GM19438 (cell line): ENCODE results near the gene DDAH1.

Experiments
- ATAC-seq: cut with Tn5 transposase; IDR thresholded peaks from one replicate; pipeline ENCODE4 v1.9.1; 2021; ENCODE audit warnings: low read depth; ENCODE audit not compliant: unreplicated experiment

DDAH1 gene

GRCh38 chr1:85447006-85447943 lies 17.7 kb downstream of the DDAH1 start:
- ATAC-seq: no peak

GRCh38 chr1:85445906-85446305 lies 19.1 kb downstream of the DDAH1 start:
- no peak for ATAC-seq

DNA sequence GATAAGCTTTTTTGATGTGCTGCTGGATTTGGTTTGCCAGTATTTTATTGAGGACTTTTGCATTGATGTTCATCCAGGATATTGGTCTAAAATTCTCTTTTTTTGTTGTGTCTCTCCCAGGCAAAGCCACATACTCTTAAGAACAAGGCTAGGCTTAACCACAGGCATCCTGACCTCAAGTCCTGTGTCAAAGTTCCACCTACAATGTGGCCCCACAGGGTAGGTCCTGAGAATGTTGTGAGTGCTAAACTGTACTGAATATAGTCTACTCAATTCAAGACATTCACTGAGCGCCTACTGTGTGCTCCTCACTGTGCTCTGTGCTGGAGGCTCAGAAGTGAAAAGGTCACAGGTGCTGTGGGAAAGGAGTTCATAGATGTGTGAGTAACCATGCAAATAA lies 20.6 kb downstream of the DDAH1 start:
- no peak for ATAC-seq

GRCh38 chr1:85440612-85441011 lies 24.3 kb downstream of the DDAH1 start:
- ATAC-seq: no peak

DNA sequence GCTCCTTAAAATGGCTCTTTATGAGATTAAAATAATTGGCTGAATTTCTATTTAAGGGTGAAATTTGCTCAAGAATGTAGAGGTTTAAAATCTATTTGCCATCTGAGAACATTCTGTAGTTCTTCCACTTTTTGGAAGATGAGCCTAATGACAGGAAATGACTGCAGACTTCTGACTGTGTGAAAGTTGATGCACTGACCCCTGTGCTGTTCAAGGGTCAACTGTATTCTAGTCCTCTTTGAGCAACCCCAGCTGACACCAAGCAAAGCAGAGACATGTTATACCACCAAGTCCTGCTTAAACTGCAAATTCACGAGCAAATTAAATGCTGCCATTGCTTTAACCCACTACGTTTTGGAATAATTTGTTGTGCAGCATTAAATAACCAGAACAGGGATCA lies 26.6 kb downstream of the DDAH1 start:
- ATAC-seq: no peak

GRCh38 chr1:85437139-85437538 lies 27.8 kb downstream of the DDAH1 start:
- no peak for ATAC-seq

DNA sequence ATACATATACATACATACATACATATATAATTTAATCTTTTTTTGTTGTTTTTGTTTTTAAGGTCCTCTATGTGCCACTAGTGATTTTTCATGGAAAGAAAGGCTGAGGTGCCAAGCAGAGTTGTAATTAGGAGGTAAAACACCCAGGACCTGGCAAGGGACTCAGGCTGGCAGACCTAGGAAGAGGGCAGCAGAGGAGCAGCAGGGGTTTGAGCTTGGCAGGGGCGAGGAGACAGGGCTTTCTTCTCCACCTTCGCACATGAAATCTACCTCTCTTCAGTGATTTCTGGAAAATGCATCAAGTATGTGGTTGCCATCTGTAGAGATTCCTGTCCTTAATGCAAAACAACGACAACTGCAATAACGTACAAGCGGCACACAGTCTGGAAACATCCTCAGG lies 31.9 kb downstream of the DDAH1 start:
- no peak for ATAC-seq

DNA sequence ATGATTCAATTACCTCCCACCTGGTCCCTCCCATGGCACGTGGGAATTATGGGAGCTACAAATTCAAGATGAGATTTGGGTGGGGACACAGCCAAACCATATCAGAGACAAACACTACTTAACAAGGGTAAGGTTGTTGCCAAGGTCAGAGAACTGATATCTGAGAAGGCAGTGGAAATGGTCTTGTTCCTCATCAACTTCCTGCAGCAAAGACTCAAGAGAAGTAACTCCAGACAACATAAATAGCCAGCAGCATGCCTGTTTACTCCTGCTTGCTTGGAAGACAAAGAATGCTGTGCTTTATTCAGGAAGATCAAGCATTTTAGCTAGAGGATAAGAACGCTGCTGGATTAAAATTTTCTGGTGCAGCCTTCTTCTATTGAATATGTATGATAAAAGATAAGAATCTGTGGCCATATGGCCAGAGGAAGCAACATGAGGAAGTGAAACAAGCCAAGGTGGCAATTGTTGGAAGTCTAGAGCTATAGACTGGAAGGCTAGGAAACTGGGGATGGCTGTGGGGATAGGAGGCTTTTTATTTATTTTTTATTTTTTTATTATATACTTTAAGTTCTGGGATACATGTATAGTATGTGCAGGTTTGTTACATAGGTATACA lies 36.4 kb downstream of the DDAH1 start:
- ATAC-seq: no peak

DNA sequence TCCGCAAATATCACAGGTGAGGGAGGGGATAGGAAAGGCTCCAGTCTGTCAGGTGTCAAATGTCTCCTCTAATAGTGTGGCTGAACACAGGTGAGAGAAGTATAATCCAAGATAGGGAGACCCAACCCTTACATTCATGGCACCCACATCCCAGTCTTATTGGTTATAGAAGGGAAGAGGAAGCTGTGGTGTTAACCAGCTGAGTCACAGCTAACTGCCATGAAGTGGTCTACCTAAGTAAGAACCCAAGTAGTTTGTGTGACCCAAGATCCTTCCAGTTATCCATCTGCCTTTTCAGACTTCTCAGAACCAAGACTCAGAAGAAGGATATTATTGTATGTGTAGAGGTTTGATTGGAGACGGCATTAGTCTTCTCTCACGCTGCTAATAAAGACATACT lies 37.1 kb downstream of the DDAH1 start:
- ATAC-seq: no peak

GRCh38 chr1:85427331-85427730 lies 37.6 kb downstream of the DDAH1 start:
- no peak for ATAC-seq

DNA sequence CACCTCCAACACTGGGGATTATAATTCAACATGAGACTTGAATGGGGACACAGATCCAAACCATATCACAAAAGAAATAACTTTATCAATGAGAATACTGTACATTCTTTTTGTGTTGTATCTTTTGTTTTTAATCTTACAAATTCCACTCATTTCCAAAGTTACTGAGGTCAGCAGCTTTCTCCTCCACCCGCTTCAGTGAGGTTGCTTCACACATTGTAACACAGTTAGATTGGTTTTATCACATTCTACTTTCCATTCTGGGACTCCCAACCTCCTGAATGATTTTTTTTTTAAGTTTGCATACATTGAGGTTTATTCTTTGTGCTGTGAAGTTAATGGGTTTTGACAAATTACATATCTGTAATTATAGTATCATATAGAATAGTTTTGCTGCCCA lies 43.8 kb downstream of the DDAH1 start:
- no peak for ATAC-seq

DNA sequence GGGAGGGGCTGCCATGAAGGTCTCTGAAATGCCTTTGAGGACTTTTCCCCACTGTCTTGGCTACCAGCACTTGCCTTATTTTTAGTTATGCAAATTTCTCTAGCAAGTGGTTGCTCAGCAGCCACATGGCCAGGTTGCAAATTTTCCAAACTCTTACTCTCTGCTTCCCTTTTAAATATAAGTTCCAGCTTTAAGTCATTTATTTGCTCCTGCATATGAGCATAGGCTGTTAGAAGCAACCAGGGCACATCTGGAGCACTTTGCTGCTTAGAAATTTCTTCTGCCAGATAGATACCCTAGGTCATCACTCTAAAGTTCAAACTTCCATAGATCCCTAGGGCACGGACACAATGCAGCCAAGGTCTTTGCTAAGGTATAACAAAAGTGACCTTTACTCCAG lies 44.8 kb downstream of the DDAH1 start:
- no peak for ATAC-seq

- ATAC-seq: no peak
Observed at GRCh38 chr1:85417876-85418275, 47.1 kb downstream of the DDAH1 start.

DNA sequence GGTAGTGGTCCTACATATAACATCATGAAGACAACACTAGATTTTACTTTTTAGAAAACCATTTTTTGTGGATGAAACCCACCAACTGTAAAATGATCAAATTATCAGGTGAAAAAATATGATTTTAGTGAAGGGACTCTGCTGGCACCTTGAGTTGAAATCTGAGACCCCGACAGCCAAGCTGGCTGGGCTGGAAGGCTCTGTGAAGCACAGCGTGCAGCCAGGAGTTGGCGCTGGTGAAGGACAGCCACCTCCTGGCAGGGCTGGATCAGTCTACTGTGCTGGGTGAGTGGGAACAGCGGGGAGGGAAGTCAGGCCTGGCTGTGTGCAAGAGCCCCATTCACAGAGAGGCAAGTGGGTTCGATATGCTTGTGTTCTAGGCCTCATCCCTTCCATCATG lies 47.9 kb downstream of the DDAH1 start:
- no peak for ATAC-seq

- no peak for ATAC-seq
Observed at GRCh38 chr1:85413169-85413568, 51.8 kb downstream of the DDAH1 start.

GRCh38 chr1:85411567-85412305 lies 53.2 kb downstream of the DDAH1 start:
- no peak for ATAC-seq

DNA sequence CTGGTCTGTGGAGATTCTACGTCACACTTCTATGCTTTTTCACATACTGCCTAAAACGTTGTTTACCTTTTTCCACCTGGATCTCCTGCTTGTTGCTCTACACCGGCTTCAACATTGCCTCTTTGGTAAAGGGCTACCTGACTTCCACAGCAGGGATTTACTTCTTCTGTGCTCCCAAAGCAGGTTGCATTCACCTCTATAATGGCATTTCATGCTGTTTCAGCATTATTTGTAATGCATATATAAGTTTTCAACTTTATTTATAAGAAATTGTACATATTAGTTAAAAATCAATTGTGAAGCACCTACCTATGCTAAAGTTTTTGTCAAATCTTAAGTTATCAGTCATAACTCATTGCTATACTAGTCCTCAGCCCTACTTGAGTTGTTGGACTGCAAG lies 55.4 kb downstream of the DDAH1 start:
- no peak for ATAC-seq

DNA sequence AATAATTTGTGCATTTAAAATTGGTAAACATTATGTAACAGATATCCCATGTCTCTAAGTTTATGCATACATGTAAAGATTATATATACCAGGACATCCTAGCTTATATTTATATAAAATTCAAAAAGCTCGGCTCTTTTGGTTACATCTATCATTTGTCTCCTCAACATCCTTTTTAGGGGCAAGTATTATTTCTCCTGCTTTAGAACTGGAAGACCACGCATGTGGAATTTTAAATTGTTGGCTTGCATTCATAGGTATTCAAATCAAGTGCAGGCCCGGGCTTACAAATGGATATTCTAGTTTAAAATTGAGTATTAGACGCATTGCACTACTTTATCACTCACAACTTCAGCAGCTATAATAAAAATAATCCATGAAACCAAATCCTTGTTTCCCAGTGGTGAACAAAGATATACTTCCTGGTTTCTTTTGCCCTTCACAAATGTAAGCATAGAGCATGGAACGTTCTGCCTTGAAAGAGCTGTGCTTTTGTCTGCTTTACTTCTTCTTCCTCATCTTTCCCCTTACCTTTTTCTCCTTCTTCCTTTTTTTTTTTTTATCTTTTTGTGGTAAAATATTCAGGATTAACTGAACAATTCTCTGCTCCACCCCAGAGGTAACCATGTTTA lies 57.1 kb downstream of the DDAH1 start:
- no peak for ATAC-seq

GRCh38 chr1:85406887-85407533 lies 57.9 kb downstream of the DDAH1 start:
- ATAC-seq: no peak

- ATAC-seq: no peak
Observed at GRCh38 chr1:85406081-85406480, 58.9 kb downstream of the DDAH1 start.
